ENCODE measurements around the gene IGSF10. TPM values are rescaled to one million over a fixed set of nuclear protein-coding genes. Genes with fewer than 3 reads are reported as not detected.

The IGSF10 gene
- total and polyA plus RNA-seq, 2 of the 8 experiments (the other 6 are each of a cell fraction or from before 2014, with no cell fraction given) = 0.59 to 0.95 TPM

DNA sequence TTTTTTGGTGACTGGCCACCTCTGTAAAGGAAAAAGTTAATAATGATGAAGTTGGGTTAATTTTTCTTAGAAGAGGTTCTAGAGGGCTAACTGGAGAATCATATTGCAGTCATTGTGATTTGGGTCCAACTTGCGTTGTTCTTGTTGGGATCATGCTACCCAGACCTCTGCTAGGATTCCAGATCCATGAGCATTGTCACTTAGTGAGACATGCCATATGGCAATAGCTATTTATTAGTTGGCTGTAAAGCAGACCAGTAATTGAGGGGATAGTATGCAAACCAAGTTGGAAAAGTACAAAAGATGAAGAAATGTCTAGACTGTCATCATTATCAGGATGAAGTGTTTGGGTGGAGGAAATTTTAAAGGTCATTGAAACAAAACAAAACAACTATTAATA is 45.6 kb downstream of the IGSF10 start:
- DNase-seq (ENCODE audit: low read depth in 1 of 2, low spot score in 2 of 2) (no peak), FAIRE-seq (no peak)
- no peak overlapping the region for H2BK20ac ChIP-seq (ENCODE audit: low read length)
- no peak for TF ChIP-seq ZNF274 (IDR thresholded peaks at IDR 0.05; ENCODE audit: borderline replicate concordance, extremely low read depth, low read length)
- TF ChIP-seq RXRA (IDR thresholded peaks at IDR 0.05; ENCODE audit: insufficient read depth, low read depth, low read length) = no peak
- TF ChIP-seq PHF8 (conservative IDR thresholded peaks at IDR 0.05; ENCODE audit: low read depth, low read length) = no peak
- no peak for TF ChIP-seq SIX5 (IDR thresholded peaks at IDR 0.05; ENCODE audit: low read depth, low read length)
- TF ChIP-seq NRF1 (IDR thresholded peaks at IDR 0.05; ENCODE audit: low read depth, low read length) = no peak
- no peak for TF ChIP-seq SRF (IDR thresholded peaks at IDR 0.05; ENCODE audit: low read depth, low read length)
- TF ChIP-seq CREB1 (IDR thresholded peaks at IDR 0.05) = no peak
- TF ChIP-seq TAF1 (IDR thresholded peaks at IDR 0.05; ENCODE audit: low read depth, low read length) = no peak
- TF ChIP-seq YY1 (IDR thresholded peaks at IDR 0.05; ENCODE audit: low read depth, low read length) = no peak
- no peak for TF ChIP-seq SIRT6 (IDR thresholded peaks at IDR 0.05; ENCODE audit: low read length)
- no peak overlapping the region for H2AFZ ChIP-seq (ENCODE audit: low read length)
- H3K23me2 ChIP-seq (ENCODE audit: low read depth, low read length) = no peaks in the 10 kb centered on the region
- no peaks in the 10 kb centered on the region for H3K79me1 ChIP-seq (ENCODE audit: low read depth, low read length)
- H3K79me2 ChIP-seq (ENCODE audit: control insufficient read depth in 1 of 2, insufficient read depth in 2 of 2, low read length in 2 of 2) = no peaks in the 10 kb centered on the region
- H4K20me1 ChIP-seq (replicated peaks in 1 of 2; ENCODE audit: control insufficient read depth in 1 of 2, insufficient read depth in 2 of 2, low read length in 2 of 2) = no peaks in the 10 kb centered on the region
- no peak overlapping the region for H3K4me3 ChIP-seq (ENCODE audit: extremely low read depth in 1 of 4, insufficient read depth in 2 of 4, low read depth in 3 of 4, low read length in 4 of 4)
- CTCF ChIA-PET (ENCODE audit: partially characterized antibody) = no interaction called here
- POLR2A ChIA-PET (ENCODE audit: partially characterized antibody) = no interaction called here
- H3K14ac ChIP-seq (ENCODE audit: insufficient read length) = no peak overlapping the region
- WGBS, 2 experiments (ENCODE audit: extremely low coverage in 1 of 2, insufficient coverage in 1 of 2, insufficient read length in 1 of 2, insufficient replicate concordance in 2 of 2, low coverage in 1 of 2, low lambda C conversion rate in 2 of 2, missing lambda C conversion rate in 1 of 2) = 100% methylated on average over 1 of the region's 1 CpG; no CpG with 5 or more reads in 1 of the 2 experiments
- no peak overlapping the region for H4K8ac ChIP-seq (ENCODE audit: extremely low read depth, insufficient read depth, low read length)
- H3K23ac ChIP-seq (ENCODE audit: insufficient read length) = no peak overlapping the region
- no peak overlapping the region for H3K9ac ChIP-seq (replicated peaks in 1 of 4; ENCODE audit: extremely low read depth in 1 of 4, low read depth in 3 of 4, low read length in 3 of 4)
- H2BK120ac ChIP-seq (replicated peaks; ENCODE audit: low read depth, low read length) = no peak overlapping the region
- H2AK5ac ChIP-seq (ENCODE audit: low read depth, low read length) = no peak overlapping the region
- H2BK15ac ChIP-seq (ENCODE audit: low read length) = no peak overlapping the region
- no peak overlapping the region for H3K56ac ChIP-seq (replicated peaks; ENCODE audit: insufficient read length, low read depth, low read length)
- H3K18ac ChIP-seq (ENCODE audit: extremely low read depth, low read length) = no peak overlapping the region
- no peaks in the 10 kb centered on the region for H3K9me3 ChIP-seq (ENCODE audit: insufficient read depth in 2 of 2, low read depth in 1 of 2, low read length in 1 of 2)
- no peak overlapping the region for H2BK12ac ChIP-seq (ENCODE audit: low read depth, low read length)
- H4K91ac ChIP-seq (replicated peaks; ENCODE audit: insufficient read length, low read length) = no peak overlapping the region
- no peak overlapping the region for H3K4me2 ChIP-seq (ENCODE audit: insufficient read depth in 1 of 2, low read depth in 2 of 2, low read length in 2 of 2)
- H2BK5ac ChIP-seq (ENCODE audit: low read depth, low read length) = no peak overlapping the region
- H3K27me3 ChIP-seq (replicated peaks in 1 of 4; ENCODE audit: control insufficient read depth in 3 of 4, extremely low read depth in 1 of 4, insufficient read depth in 3 of 4, low read length in 3 of 4) = no peaks in the 10 kb centered on the region
- H3K4ac ChIP-seq (replicated peaks; ENCODE audit: insufficient read length, low read depth, low read length) = no peak overlapping the region
- H3K4me1 ChIP-seq (replicated peaks in 1 of 4; ENCODE audit: control insufficient read depth in 3 of 4, insufficient read depth in 4 of 4, low read length in 3 of 4) = no peaks in the 10 kb centered on the region
- no peak overlapping the region for H3K27ac ChIP-seq (ENCODE audit: low read depth, low read length)
- H4K5ac ChIP-seq (ENCODE audit: insufficient read length, low read depth, low read length) = no peak overlapping the region
- H3K36me3 ChIP-seq (ENCODE audit: control insufficient read depth in 2 of 4, insufficient read depth in 4 of 4, low read length in 3 of 4) = peaks cover 0 to 11% (median 1%) of the 10 kb centered on the region in 4 experiments; a peak in 2 of 8 replicates
